Measurements from ENCODE around the gene LHFPL4.

Gene LHFPL4

GRCh38 chr3:9497821-9498565, 55.6 kb downstream of the LHFPL4 start:
- no peak for TF ChIP-seq CREB1 (IDR thresholded peaks at IDR 0.05; ENCODE audit: low read depth)
- TF ChIP-seq USF1 (IDR thresholded peaks at IDR 0.05), result no peak

DNA sequence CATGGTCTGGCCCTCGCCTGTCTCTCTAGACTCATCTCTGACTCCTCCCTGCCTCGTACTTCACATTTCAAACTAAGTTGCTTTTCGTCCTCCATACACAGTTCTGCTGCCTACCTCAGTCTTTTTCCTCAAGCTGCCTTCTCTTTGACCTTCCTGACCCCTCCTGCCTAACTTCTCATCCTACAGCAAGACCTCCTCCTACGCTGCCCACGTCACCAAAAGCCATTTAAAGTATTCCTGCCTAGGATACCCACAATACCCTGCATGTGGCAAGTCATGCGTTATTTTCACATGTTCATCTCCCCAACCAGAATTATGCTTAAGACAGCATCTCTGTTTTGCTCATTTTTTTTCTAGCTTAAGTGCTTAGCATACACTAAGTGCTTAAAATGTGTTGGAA, 56.7 kb downstream of the LHFPL4 start:
- TF ChIP-seq CEBPB (IDR thresholded peaks at IDR 0.05) (no peak), EGR1 (IDR thresholded peaks at IDR 0.05) (no peak), ZBTB7A (IDR thresholded peaks at IDR 0.05; ENCODE audit: low read depth) (no peak)

DNA sequence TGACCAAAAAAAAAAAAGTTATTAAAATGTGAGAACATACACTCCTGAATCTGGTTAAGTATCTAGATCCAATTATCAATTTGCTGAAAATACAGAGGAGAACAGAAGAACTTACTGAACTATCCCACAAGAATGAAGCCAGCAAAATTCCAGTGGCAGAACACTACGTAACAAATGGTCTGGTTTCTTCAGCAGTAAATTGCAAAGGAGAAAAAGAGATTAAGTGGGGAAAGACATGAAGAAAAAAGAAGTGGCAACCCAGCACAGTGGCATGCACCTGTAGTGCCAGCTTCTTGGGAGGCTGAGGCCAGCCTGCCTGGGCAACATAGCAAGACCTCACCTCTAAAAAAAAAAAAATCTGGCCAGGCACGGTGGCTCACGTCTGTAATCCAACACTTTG, 62.1 kb downstream of the LHFPL4 start:
- no peak for TF ChIP-seq ZBTB7A (IDR thresholded peaks at IDR 0.05; ENCODE audit: low read depth)
- no peak for TF ChIP-seq CREB1 (IDR thresholded peaks at IDR 0.05; ENCODE audit: low read depth)
- no peak for TF ChIP-seq FOXM1 (IDR thresholded peaks at IDR 0.05; ENCODE audit: borderline replicate concordance, low read depth)
- TF ChIP-seq USF1 (IDR thresholded peaks at IDR 0.05), result no peak
- no peak for TF ChIP-seq EGR1 (IDR thresholded peaks at IDR 0.05)

DNA sequence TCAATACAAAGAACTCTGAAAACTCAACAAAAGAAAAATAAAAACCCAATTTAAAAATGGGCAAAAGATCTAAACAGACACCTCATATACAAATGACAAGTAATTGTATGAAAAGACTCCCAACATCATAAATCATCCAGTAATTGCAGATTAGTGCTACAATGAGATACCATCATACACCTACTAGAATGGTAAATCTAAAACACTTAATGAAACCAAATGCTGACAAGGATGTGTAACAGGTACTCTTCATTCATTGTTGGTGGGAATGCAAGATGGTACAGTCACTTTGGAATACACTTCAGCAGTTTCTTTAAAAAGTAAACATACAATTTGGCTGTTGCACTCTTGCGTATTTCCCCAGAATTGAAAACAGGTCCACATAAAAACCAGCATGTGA, 68.4 kb downstream of the LHFPL4 start:
- TF ChIP-seq NFIC (IDR thresholded peaks at IDR 0.05) (no peak), EP300 (IDR thresholded peaks at IDR 0.05; ENCODE audit: borderline replicate concordance) (no peak), YY1 (IDR thresholded peaks at IDR 0.05; ENCODE audit: low read depth) (no peak), REST (IDR thresholded peaks at IDR 0.05; ENCODE audit: low read depth) (no peak), RAD21 (IDR thresholded peaks at IDR 0.05; ENCODE audit: low read depth) (no peak), ZBTB7A (IDR thresholded peaks at IDR 0.05; ENCODE audit: low read depth) (no peak), CREB1 (IDR thresholded peaks at IDR 0.05; ENCODE audit: low read depth) (no peak), TAF1 (IDR thresholded peaks at IDR 0.05; ENCODE audit: low read depth) (no peak), TEAD4 (IDR thresholded peaks at IDR 0.05) (no peak), TCF12 (IDR thresholded peaks at IDR 0.05; ENCODE audit: low read depth) (no peak), USF1 (IDR thresholded peaks at IDR 0.05) (no peak), CEBPB (IDR thresholded peaks at IDR 0.05) (no peak), EGR1 (IDR thresholded peaks at IDR 0.05) (no peak), FOXM1 (IDR thresholded peaks at IDR 0.05; ENCODE audit: borderline replicate concordance, low read depth) (no peak), MAX (IDR thresholded peaks at IDR 0.05) (no peak)

DNA sequence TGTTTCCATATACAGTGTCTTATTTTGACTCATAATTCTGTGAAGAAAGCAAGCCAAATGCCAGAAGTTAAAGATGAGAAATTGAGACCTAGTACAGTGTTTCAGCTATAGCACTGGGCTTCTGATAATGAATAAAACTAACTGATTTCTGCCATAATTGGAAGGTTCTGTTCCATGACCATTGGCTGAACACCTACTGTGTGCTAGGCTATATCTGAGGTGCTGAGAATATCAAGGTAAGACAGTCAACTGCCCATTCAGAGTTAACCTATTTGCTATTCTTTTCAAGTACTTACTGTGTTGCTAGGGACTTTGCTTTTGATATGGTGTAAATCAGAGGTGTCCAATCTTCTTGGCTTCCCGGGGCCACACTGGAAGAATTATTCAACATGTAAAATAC, 73.4 kb downstream of the LHFPL4 start:
- TF ChIP-seq ZBTB7A (IDR thresholded peaks at IDR 0.05; ENCODE audit: low read depth), result no peak
- no peak for TF ChIP-seq EP300 (IDR thresholded peaks at IDR 0.05; ENCODE audit: borderline replicate concordance)
- no peak for TF ChIP-seq RAD21 (IDR thresholded peaks at IDR 0.05; ENCODE audit: low read depth)
- no peak for TF ChIP-seq EGR1 (IDR thresholded peaks at IDR 0.05)
- no peak for TF ChIP-seq YY1 (IDR thresholded peaks at IDR 0.05; ENCODE audit: low read depth)
- TF ChIP-seq CEBPB (IDR thresholded peaks at IDR 0.05), result no peak
- no peak for TF ChIP-seq REST (IDR thresholded peaks at IDR 0.05; ENCODE audit: low read depth)

- TF ChIP-seq FOXM1 (IDR thresholded peaks at IDR 0.05; ENCODE audit: borderline replicate concordance, low read depth) (no peak), YY1 (IDR thresholded peaks at IDR 0.05; ENCODE audit: low read depth) (no peak), ZBTB7A (IDR thresholded peaks at IDR 0.05; ENCODE audit: low read depth) (no peak), TCF12 (IDR thresholded peaks at IDR 0.05; ENCODE audit: low read depth) (no peak), REST (IDR thresholded peaks at IDR 0.05; ENCODE audit: low read depth) (no peak), TAF1 (IDR thresholded peaks at IDR 0.05; ENCODE audit: low read depth) (no peak), CEBPB (IDR thresholded peaks at IDR 0.05) (no peak), TEAD4 (IDR thresholded peaks at IDR 0.05) (no peak), MAX (IDR thresholded peaks at IDR 0.05) (no peak), NFIC (IDR thresholded peaks at IDR 0.05) (no peak), EGR1 (IDR thresholded peaks at IDR 0.05) (no peak), EP300 (IDR thresholded peaks at IDR 0.05; ENCODE audit: borderline replicate concordance) (no peak), USF1 (IDR thresholded peaks at IDR 0.05) (no peak)
Measured at GRCh38 chr3:9476935-9477334, 76.7 kb downstream of the LHFPL4 start.

Measured in Ishikawa (cell line).